Neuronal stem cell (in vitro differentiated cells): ENCODE measurements around the gene LARP4.

Experiments used
- DNase-seq: peaks from one replicate; pipeline ENCODE4 v3.0.0-alpha.2; 2013; ENCODE audit warnings: low spot score
- H2AFZ ChIP-seq: one replicate; pipeline ENCODE4 v1.6.1; 2013; ENCODE audit warnings: mild to moderate bottlenecking, low read length, inconsistent platforms
- H2AK5ac ChIP-seq: 2 replicates; pipeline ENCODE4 v1.6.1; 2013; ENCODE audit warnings: low read depth, mild to moderate bottlenecking, inconsistent platforms, low read length, moderate library complexity, mixed read lengths
- H2BK120ac ChIP-seq: 2 replicates; pipeline ENCODE4 v1.6.1; 2013; ENCODE audit warnings: low read depth, mild to moderate bottlenecking, inconsistent platforms, low read length, moderate library complexity, mixed read lengths
- H2BK12ac ChIP-seq: one replicate; pipeline ENCODE4 v1.6.1; 2013; ENCODE audit warnings: low read length, inconsistent platforms
- H2BK15ac ChIP-seq: 2 replicates; pipeline ENCODE4 v1.6.1; 2013; ENCODE audit warnings: mild to moderate bottlenecking, low read length, inconsistent platforms, mixed read lengths
- H2BK5ac ChIP-seq: one replicate; pipeline ENCODE4 v1.6.1; 2013; ENCODE audit warnings: inconsistent platforms, mild to moderate bottlenecking, low read length, moderate library complexity
- H3K14ac ChIP-seq: one replicate; pipeline ENCODE4 v1.6.1; 2013; ENCODE audit warnings: low read length, inconsistent platforms
- H3K18ac ChIP-seq: 2 replicates; pipeline ENCODE4 v1.6.1; 2013; ENCODE audit warnings: low read length, inconsistent platforms
- H3K23ac ChIP-seq: 2 replicates; pipeline ENCODE4 v1.6.1; 2013; ENCODE audit warnings: low read depth, mild to moderate bottlenecking, mixed read lengths, low read length, inconsistent platforms; ENCODE audit not compliant: poor library complexity
- H3K27ac ChIP-seq: replicated peaks from 3 replicates; pipeline ENCODE4 v1.5.1; 2013; ENCODE audit warnings: low read length, inconsistent platforms
- H3K27me3 ChIP-seq, 3 experiments: 2 replicates each; pipeline ENCODE4 v1.6.1; 2013; ENCODE audit warnings: low read length in 3 of 3, mild to moderate bottlenecking in 2 of 3, inconsistent platforms in 1 of 3, low read depth in 1 of 3, mixed read lengths in 1 of 3, moderate library complexity in 1 of 3; ENCODE audit not compliant: control insufficient read depth in 3 of 3, insufficient read depth in 3 of 3
- H3K36me3 ChIP-seq, 2 donors: replicated peaks in 1 of 2; 2 replicates each; pipeline ENCODE4 v1.6.1; 2013; ENCODE audit warnings: low read length in 2 of 2; ENCODE audit not compliant: control insufficient read depth in 2 of 2, insufficient read depth in 2 of 2
- H3K4ac ChIP-seq: 2 replicates; pipeline ENCODE4 v1.6.1; 2013; ENCODE audit warnings: inconsistent platforms, mild to moderate bottlenecking, low read length, moderate library complexity
- H3K4me1 ChIP-seq, 2 donors: 1 replicate in 1 of 2; 2 replicates in 1 of 2; pipeline ENCODE4 v1.6.1; 2013; ENCODE audit warnings: low read length in 2 of 2, low read depth in 1 of 2; ENCODE audit not compliant: control insufficient read depth in 2 of 2, insufficient read depth in 1 of 2
- H3K4me2 ChIP-seq: one replicate; pipeline ENCODE4 v1.6.1; 2013; ENCODE audit warnings: mild to moderate bottlenecking, low read length, inconsistent platforms; ENCODE audit not compliant: insufficient read depth, poor library complexity, severe bottlenecking
- H3K4me3 ChIP-seq, 2 donors: 2 replicates each; pipeline ENCODE4 v1.5.1; 2013; ENCODE audit warnings: low read length in 2 of 2, mild to moderate bottlenecking in 2 of 2, inconsistent platforms in 1 of 2, moderate library complexity in 1 of 2
- H3K79me1 ChIP-seq: one replicate; pipeline ENCODE4 v1.6.1; 2013; ENCODE audit warnings: low read depth, mild to moderate bottlenecking, inconsistent platforms, low read length, moderate library complexity
- H3K9ac ChIP-seq: one replicate; pipeline ENCODE4 v1.6.1; 2013; ENCODE audit warnings: mild to moderate bottlenecking, low read depth, low read length, inconsistent platforms; ENCODE audit not compliant: poor library complexity
- H3K9me3 ChIP-seq, 2 donors: replicated peaks in 1 of 2; 2 replicates each; pipeline versions ENCODE3 to v1.6.1; 2013; ENCODE audit warnings: low read length in 2 of 2, mild to moderate bottlenecking in 2 of 2, inconsistent platforms in 1 of 2, low read depth in 1 of 2, mixed read lengths in 1 of 2, moderate library complexity in 1 of 2; ENCODE audit not compliant: control insufficient read depth in 2 of 2, insufficient read depth in 1 of 2
- H4K8ac ChIP-seq: one replicate; pipeline ENCODE4 v1.6.1; 2013; ENCODE audit warnings: low read depth, mild to moderate bottlenecking, inconsistent platforms, low read length, moderate library complexity
- H4K91ac ChIP-seq: one replicate; pipeline ENCODE4 v1.6.1; 2013; ENCODE audit warnings: low read length, low read depth, mild to moderate bottlenecking, inconsistent platforms; ENCODE audit not compliant: poor library complexity
- WGBS, 2 donors: extraction: QIAGEN DNeasy Blood & Tissue Kit; methylation state at CpG; one replicate each; pipeline ENCODE4 v1.1.7; 2013; ENCODE audit warnings: missing lambda C conversion rate in 2 of 2, mixed read lengths in 1 of 2; ENCODE audit not compliant: insufficient read length in 2 of 2, insufficient replicate concordance in 1 of 2; ENCODE audit errors: extremely low coverage in 2 of 2; 5-methylcytosine and 5-hydroxymethylcytosine counted together

LARP4 gene

GRCh38 chr12:50523772-50524171 is 123.1 kb downstream of the LARP4 start:
- H2AK5ac ChIP-seq, result no peak overlapping the region
- no peak overlapping the region for H3K4me3 ChIP-seq
- H3K4me2 ChIP-seq, result no peak overlapping the region
- no peak overlapping the region for H2BK15ac ChIP-seq
- H3K18ac ChIP-seq, result no peak overlapping the region
- no peak overlapping the region for H2BK120ac ChIP-seq
- H3K4ac ChIP-seq, result no peak overlapping the region
- peaks cover under 1% of the 10 kb centered on the region for H3K79me1 ChIP-seq
- H3K9ac ChIP-seq, result no peak overlapping the region
- WGBS, 2 donors, result no CpG with 5 or more reads among the region's 1 CpG
- H2BK12ac ChIP-seq, result no peak overlapping the region
- peaks cover 0 to 8% of the 10 kb centered on the region in 2 donors for H3K36me3 ChIP-seq
- H3K14ac ChIP-seq, result no peak overlapping the region
- peaks cover 0 to 5% of the 10 kb centered on the region in 2 donors for H3K4me1 ChIP-seq
- no peak overlapping the region for H2BK5ac ChIP-seq
- H4K8ac ChIP-seq, result no peak overlapping the region
- no peak overlapping the region for H3K23ac ChIP-seq
- H3K9me3 ChIP-seq, result peaks cover 0 to 5% of the 10 kb centered on the region in 2 donors
- no peak overlapping the region for H3K27ac ChIP-seq
- H3K27me3 ChIP-seq, result no peaks in the 10 kb centered on the region
- H2AFZ ChIP-seq, result no peak overlapping the region
- DNase-seq, result no peak
- H4K91ac ChIP-seq, result no peak overlapping the region

GRCh38 chr12:50524621-50525020 is 123.9 kb downstream of the LARP4 start:
- Histone ChIP-seq H3K4me1 (peaks cover 2 to 5% of the 10 kb centered on the region in 2 donors), H3K27me3 (no peaks in the 10 kb centered on the region), H3K79me1 (peaks cover 3% of the 10 kb centered on the region), H3K27ac (no peak overlapping the region), H2AK5ac (no peak overlapping the region), H2BK15ac (no peak overlapping the region), H2BK12ac (no peak overlapping the region), H3K14ac (no peak overlapping the region), H3K23ac (no peak overlapping the region), H4K91ac (no peak overlapping the region), H2BK5ac (no peak overlapping the region), H2BK120ac (no peak overlapping the region), H3K4ac (no peak overlapping the region), H3K36me3 (peaks cover 0 to 8% of the 10 kb centered on the region in 2 donors), H3K18ac (no peak overlapping the region), H2AFZ (no peak overlapping the region), H4K8ac (no peak overlapping the region), H3K4me3 (no peak overlapping the region), H3K9ac (no peak overlapping the region), H3K9me3 (peaks cover 0 to 5% of the 10 kb centered on the region in 2 donors), H3K4me2 (no peak overlapping the region)
- WGBS, 2 donors, result no CpG with 5 or more reads among the region's 2 CpGs
- DNase-seq, result no peak

- Histone ChIP-seq H2BK15ac (no peak overlapping the region), H3K23ac (no peak overlapping the region), H3K27ac (no peak overlapping the region), H4K91ac (no peak overlapping the region), H3K18ac (no peak overlapping the region), H3K4me1 (peaks cover 2 to 5% of the 10 kb centered on the region in 2 donors), H3K4me3 (no peak overlapping the region), H3K36me3 (peaks cover 0 to 8% of the 10 kb centered on the region in 2 donors), H3K79me1 (peaks cover 3% of the 10 kb centered on the region), H3K4ac (no peak overlapping the region), H3K9me3 (peaks cover 0 to 5% of the 10 kb centered on the region in 2 donors), H3K4me2 (no peak overlapping the region), H3K14ac (no peak overlapping the region), H4K8ac (no peak overlapping the region), H2BK120ac (no peak overlapping the region), H3K9ac (no peak overlapping the region), H2BK5ac (no peak overlapping the region), H3K27me3 (no peaks in the 10 kb centered on the region), H2AK5ac (no peak overlapping the region), H2AFZ (no peak overlapping the region), H2BK12ac (no peak overlapping the region)
- DNase-seq, result no peak
- no CpG with 5 or more reads among the region's 2 CpGs for WGBS, 2 donors
These were observed 124.7 kb downstream of the LARP4 start for GRCh38 chr12:50525422-50525821.

- H3K4me2 ChIP-seq, result no peak overlapping the region
- DNase-seq, result no peak
- no peak overlapping the region for H2AK5ac ChIP-seq
These were observed 126.7 kb downstream of the LARP4 start for GRCh38 chr12:50527359-50527726.

More at GRCh38 chr12:50527359-50527726, 126.7 kb downstream of the LARP4 start:
- Histone ChIP-seq H3K27ac (no peak overlapping the region), H4K91ac (no peak overlapping the region), H3K36me3 (peaks cover 0 to 6% of the 10 kb centered on the region in 2 donors), H3K23ac (no peak overlapping the region), H2BK15ac (no peak overlapping the region), H3K27me3 (no peaks in the 10 kb centered on the region), H4K8ac (no peak overlapping the region), H2AFZ (no peak overlapping the region), H3K4ac (no peak overlapping the region), H2BK120ac (no peak overlapping the region), H3K9ac (no peak overlapping the region), H3K18ac (no peak overlapping the region), H3K4me3 (no peak overlapping the region), H3K14ac (no peak overlapping the region), H2BK5ac (no peak overlapping the region), H3K4me1 (peaks cover 2 to 5% of the 10 kb centered on the region in 2 donors), H3K9me3 (peaks cover 0 to 5% of the 10 kb centered on the region in 2 donors), H2BK12ac (no peak overlapping the region), H3K79me1 (peaks cover 3% of the 10 kb centered on the region)
- WGBS, 2 donors, result no CpG with 5 or more reads among the region's 5 CpGs
